Gastrocnemius medialis (tissue), 4 donors: ENCODE results near the gene SLC30A10.

Experiments
- CTCF ChIP-seq, 5 experiments: fragments of 450-650 bp in 3 of 5; fragments of 200-600 bp in 2 of 5; sonication (generic) in 2 of 5; IDR thresholded peaks in 4 of 5; conservative IDR thresholded peaks in 1 of 5; 1 replicate in 4 of 5; 2 replicates in 1 of 5; pipeline ENCODE4 v1.5.1; 2016 to 2019; ENCODE audit warnings: antibody characterized with exemption in 5 of 5, mild to moderate bottlenecking in 3 of 5, moderate library complexity in 3 of 5
- POLR2A ChIP-seq, 2 donors: fragments of 450-650 bp; IDR thresholded peaks; one replicate each; pipeline ENCODE4 v1.6.1; 2017; ENCODE audit warnings: antibody characterized with exemption in 2 of 2, mild to moderate bottlenecking in 2 of 2, moderate library complexity in 2 of 2

- TF ChIP-seq CTCF (IDR thresholded peaks at IDR 0.05 in 4 of 5, conservative IDR thresholded peaks at IDR 0.05 in 1 of 5) = no peak
- TF ChIP-seq POLR2A (IDR thresholded peaks at IDR 0.05) = no peak
These were observed 17.6 kb downstream of the SLC30A10 start for GRCh38 chr1:219910716-219911115.
